ENCODE data around the gene ADK.

DNA sequence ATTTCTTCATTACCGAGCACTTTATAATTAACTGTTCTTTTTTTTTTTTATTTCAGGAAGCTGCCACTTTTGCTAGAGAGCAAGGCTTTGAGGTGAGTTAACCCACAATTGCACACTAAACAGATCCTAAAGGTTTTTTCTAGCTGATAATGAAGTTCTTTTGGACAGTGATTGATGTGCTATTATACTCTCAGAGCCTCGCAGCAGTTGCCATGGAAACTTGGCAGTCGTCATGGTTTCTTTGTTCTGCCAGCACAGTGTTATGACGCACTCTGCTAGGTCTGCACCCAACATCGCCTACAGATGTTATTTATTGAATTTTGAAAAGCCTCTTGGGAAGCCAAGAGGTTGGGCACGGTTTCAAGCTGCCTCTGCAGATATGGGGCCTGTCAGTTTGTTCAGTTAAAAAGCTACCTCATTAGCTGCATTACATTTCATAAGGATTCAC lies 438.2 kb downstream of the ADK start:
- TF ChIP-seq CTCF (IDR thresholded peaks at IDR 0.05; ENCODE audit: insufficient read depth, low read length) (no peak), POLR2AphosphoS5 (IDR thresholded peaks at IDR 0.05; ENCODE audit: low read depth) (no peak)

All from HL-60 (cell line).